ENCODE data around the gene DNAL4.

DNA sequence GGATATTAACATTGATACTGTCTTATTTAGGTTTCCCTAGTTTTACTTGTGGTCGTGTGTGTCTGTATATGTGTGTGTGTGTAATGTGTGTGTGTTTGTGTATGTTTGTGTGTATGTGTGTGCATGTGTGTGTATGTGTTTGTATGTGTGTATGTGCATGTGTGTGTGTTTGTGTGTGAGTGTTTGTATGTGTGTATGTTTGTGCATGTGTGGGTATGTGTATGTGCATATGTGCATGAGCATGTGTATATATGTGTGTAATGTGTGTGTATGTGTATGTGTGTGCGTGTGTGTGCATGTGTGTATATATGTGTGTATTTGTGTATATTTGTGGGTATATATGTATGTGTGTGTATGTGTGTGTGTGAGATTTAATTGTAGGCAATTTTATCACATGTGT is 17.3 kb upstream of the DNAL4 start:
- TF ChIP-seq POLR2A (IDR thresholded peaks at IDR 0.05; ENCODE audit: extremely low read depth, insufficient read length): no peak
- TF ChIP-seq, protein P1, sequence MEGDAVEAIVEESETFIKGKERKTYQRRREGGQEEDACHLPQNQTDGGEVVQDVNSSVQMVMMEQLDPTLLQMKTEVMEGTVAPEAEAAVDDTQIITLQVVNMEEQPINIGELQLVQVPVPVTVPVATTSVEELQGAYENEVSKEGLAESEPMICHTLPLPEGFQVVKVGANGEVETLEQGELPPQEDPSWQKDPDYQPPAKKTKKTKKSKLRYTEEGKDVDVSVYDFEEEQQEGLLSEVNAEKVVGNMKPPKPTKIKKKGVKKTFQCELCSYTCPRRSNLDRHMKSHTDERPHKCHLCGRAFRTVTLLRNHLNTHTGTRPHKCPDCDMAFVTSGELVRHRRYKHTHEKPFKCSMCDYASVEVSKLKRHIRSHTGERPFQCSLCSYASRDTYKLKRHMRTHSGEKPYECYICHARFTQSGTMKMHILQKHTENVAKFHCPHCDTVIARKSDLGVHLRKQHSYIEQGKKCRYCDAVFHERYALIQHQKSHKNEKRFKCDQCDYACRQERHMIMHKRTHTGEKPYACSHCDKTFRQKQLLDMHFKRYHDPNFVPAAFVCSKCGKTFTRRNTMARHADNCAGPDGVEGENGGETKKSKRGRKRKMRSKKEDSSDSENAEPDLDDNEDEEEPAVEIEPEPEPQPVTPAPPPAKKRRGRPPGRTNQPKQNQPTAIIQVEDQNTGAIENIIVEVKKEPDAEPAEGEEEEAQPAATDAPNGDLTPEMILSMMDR (IDR thresholded peaks at IDR 0.05; ENCODE audit: low read depth, low read length): no peak

All from NB4 (cell line).